GM18519 (cell line): Measurements from ENCODE around the gene RHOT2.

Source experiments
- ATAC-seq: cut with Tn5 transposase; IDR thresholded peaks from one replicate; pipeline ENCODE4 v1.9.1; 2021; ENCODE audit warnings: mild to moderate bottlenecking, moderate library complexity; ENCODE audit not compliant: unreplicated experiment, low FRiP score

The RHOT2 gene

GRCh38 chr16:668519-669171 lies 713 bp downstream of the RHOT2 start:
- ATAC-seq: no peak

- ATAC-seq: no peak
These were observed 1.7 kb downstream of the RHOT2 start for GRCh38 chr16:669666-670065.

GRCh38 chr16:670485-671352 lies 2.8 kb downstream of the RHOT2 start:
- no peak for ATAC-seq

GRCh38 chr16:671353-672131 lies 3.6 kb downstream of the RHOT2 start:
- ATAC-seq: no peak

GRCh38 chr16:672371-672770 lies 4.4 kb downstream of the RHOT2 start:
- no peak for ATAC-seq

GRCh38 chr16:672851-673250 lies 4.9 kb downstream of the RHOT2 start:
- no peak for ATAC-seq

- no peak for ATAC-seq
These were observed 5.6 kb downstream of the RHOT2 start for GRCh38 chr16:673399-673991.

- no peak for ATAC-seq
These were observed 6.4 kb downstream of the RHOT2 start for GRCh38 chr16:674214-674881.

- ATAC-seq: no peak
These were observed 7.3 kb downstream of the RHOT2 start, which contains the start of gene RHBDL1 for GRCh38 chr16:674968-675883. RHBDL1 (plus strand) TSS chr16:675671; CDS start chr16:675791, 120 bp downstream.

- ATAC-seq: no peak
These were observed 8.1 kb downstream of the RHOT2 start for GRCh38 chr16:675884-676564.

- ATAC-seq: no peak
These were observed 8.6 kb downstream of the RHOT2 start for GRCh38 chr16:676565-676902.

- ATAC-seq: no peak
These were observed 9.0 kb downstream of the RHOT2 start for GRCh38 chr16:676913-677312.

- no peak for ATAC-seq
These were observed 9.6 kb downstream of the RHOT2 start for GRCh38 chr16:677316-678190.

- ATAC-seq: no peak
These were observed 10.4 kb downstream of the RHOT2 start for GRCh38 chr16:678209-678857.

GRCh38 chr16:678858-679813 lies 11.2 kb downstream of the RHOT2 start:
- ATAC-seq: no peak
